Urinary bladder (tissue), 4 donors: ENCODE measurements around the gene MYH10. TPM values are rescaled to one million over a fixed set of nuclear protein-coding genes. Genes with fewer than 3 reads are reported as not detected.

ENCODE experiments used
- DNase-seq: peaks from one replicate; pipeline ENCODE4 v3.0.0-alpha.2; 2015; ENCODE audit errors: extremely low spot score
- H3K27ac ChIP-seq: one replicate; pipeline ENCODE4 v1.5.1; 2013; ENCODE audit warnings: low read depth, mild to moderate bottlenecking, moderate library complexity
- H3K36me3 ChIP-seq: one replicate; pipeline ENCODE4 v1.6.1; 2013; ENCODE audit warnings: mild to moderate bottlenecking, moderate library complexity; ENCODE audit not compliant: insufficient read depth
- H3K4me1 ChIP-seq: one replicate; pipeline ENCODE4 v1.6.1; 2013; ENCODE audit warnings: mild to moderate bottlenecking, moderate library complexity; ENCODE audit not compliant: insufficient read depth
- H3K4me3 ChIP-seq: one replicate; pipeline ENCODE4 v1.5.1; 2013; ENCODE audit warnings: low read depth, low read length
- WGBS: extraction: QIAGEN DNeasy Blood & Tissue Kit; methylation state at CpG from one replicate; pipeline ENCODE4 v1.1.7; 2013; 5-methylcytosine and 5-hydroxymethylcytosine counted together
- polyA plus RNA-seq: library from polyadenylated mRNA; stranded (reverse); fragments of 200-250 nt; gene quantifications from one replicate; pipeline ENCODE4 v1.2.3, GENCODE V29; 2013
- total RNA-seq: library from RNA; depleted of rRNA; stranded (reverse); fragments of >200 nt; gene quantifications from one replicate; pipeline ENCODE4 v1.2.3, GENCODE V29; 2014
- donor health status: healthy with polysubstance abuse.
- donor health status: healthy.

MYH10 gene
- total and polyA plus RNA-seq, 2 donors = 21.5 to 152 TPM

DNA sequence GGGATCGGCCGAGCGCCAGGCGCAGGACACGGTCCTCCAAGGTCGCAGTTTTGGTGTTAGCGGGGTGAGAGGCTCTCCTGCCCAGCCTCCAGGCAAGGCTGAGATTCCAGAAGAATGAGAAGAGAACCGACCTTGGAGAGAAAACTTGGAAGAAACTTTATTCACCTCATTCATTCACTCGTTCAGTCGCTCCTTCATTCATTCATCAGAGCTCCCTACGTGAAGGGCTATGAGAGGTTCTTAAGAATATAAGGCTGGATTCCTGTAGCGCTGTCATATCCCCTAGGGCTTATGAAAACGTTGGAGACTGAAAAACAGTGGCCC is 991 bp upstream of the MYH10 start:
- H3K4me3 ChIP-seq = peak overlapping the region; percentile 72
- no peaks in the 10 kb centered on the region for H3K4me1 ChIP-seq
- no peak for DNase-seq
- 3% methylated on average over 13 of the region's 13 CpGs for WGBS
- H3K36me3 ChIP-seq = no peaks in the 10 kb centered on the region
- no peak overlapping the region for H3K27ac ChIP-seq

GRCh38 chr17:8630802-8631553 is 453 bp upstream of the MYH10 start:
- Histone ChIP-seq H3K4me1 (no peaks in the 10 kb centered on the region), H3K36me3 (no peaks in the 10 kb centered on the region), H3K27ac (peak overlapping the region; percentile 4), H3K4me3 (peak overlapping the region; percentile 72)
- DNase-seq = peak; percentile 100
- WGBS = under 1% methylated on average over 85 of the region's 85 CpGs

- Histone ChIP-seq H3K27ac (peak overlapping the region; percentile 61), H3K4me3 (peak overlapping the region; percentile 72), H3K4me1 (no peaks in the 10 kb centered on the region), H3K36me3 (no peaks in the 10 kb centered on the region)
- under 1% methylated on average over 76 of the region's 76 CpGs for WGBS
- no peak for DNase-seq
Measured at GRCh38 chr17:8629371-8630226, 926 bp downstream of the MYH10 start.

- 21% methylated on average over 8 of the region's 8 CpGs for WGBS
- H3K4me1 ChIP-seq = no peaks in the 10 kb centered on the region
- no peak overlapping the region for H3K4me3 ChIP-seq
- H3K27ac ChIP-seq = no peak overlapping the region
- DNase-seq = no peak
- H3K36me3 ChIP-seq = peaks cover 1% of the 10 kb centered on the region
Measured at GRCh38 chr17:8628609-8629169, 1.8 kb downstream of the MYH10 start.

DNA sequence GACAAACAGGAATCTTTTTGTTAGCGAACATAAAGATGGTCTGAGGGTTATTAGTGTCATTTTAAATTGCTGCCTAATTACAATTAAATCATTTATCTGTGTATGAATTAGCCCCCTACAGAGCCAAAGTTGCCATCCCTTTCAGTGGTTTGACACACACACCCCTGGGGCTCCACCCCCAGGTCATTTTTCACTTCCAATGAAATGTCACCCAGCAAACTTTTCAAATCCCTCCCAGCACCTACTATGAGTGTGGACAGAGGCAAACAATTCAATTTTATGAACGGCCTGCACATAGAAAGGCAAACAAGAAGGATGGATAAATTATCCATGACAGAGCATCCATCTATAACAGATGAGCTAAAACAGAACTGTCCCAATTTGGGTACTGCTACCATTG is 2.4 kb downstream of the MYH10 start:
- Histone ChIP-seq H3K4me3 (no peak overlapping the region), H3K27ac (no peak overlapping the region)
- 63% methylated on average over 2 of the region's 2 CpGs for WGBS

DNA sequence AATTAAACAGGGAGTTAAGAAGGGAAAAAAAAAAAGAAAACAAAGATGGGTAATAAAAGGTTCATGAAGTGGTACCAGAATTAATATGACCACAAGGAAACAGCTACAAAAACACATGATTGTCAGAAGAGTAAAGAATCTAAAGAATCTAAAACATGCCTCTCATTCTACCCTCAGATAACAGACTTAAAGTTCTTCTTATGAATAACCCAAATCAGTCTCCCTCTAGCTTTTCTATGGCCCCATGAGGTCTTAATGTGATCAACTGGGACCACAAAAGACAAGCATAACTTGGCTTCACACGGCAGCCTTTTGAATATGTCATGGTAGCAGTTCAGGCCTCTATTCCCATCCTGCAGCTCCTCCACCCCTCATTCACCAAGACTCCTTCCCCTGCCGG is 6.9 kb downstream of the MYH10 start:
- no peaks in the 10 kb centered on the region for H3K4me1 ChIP-seq
- DNase-seq = no peak
- 75% methylated on average over 2 of the region's 2 CpGs for WGBS

More for the DNA sequence above, 2.4 kb downstream of the MYH10 start:
- DNase-seq = no peak
- Histone ChIP-seq H3K36me3 (peaks cover 1% of the 10 kb centered on the region), H3K4me1 (no peaks in the 10 kb centered on the region)

GRCh38 chr17:8622191-8622590 is 8.3 kb downstream of the MYH10 start:
- Histone ChIP-seq H3K27ac (no peak overlapping the region), H3K4me3 (no peak overlapping the region)
- 88% methylated on average over 4 of the region's 4 CpGs for WGBS

More for the DNA sequence above, 6.9 kb downstream of the MYH10 start:
- Histone ChIP-seq H3K4me3 (no peak overlapping the region), H3K27ac (no peak overlapping the region), H3K36me3 (peaks cover 1% of the 10 kb centered on the region)

DNA sequence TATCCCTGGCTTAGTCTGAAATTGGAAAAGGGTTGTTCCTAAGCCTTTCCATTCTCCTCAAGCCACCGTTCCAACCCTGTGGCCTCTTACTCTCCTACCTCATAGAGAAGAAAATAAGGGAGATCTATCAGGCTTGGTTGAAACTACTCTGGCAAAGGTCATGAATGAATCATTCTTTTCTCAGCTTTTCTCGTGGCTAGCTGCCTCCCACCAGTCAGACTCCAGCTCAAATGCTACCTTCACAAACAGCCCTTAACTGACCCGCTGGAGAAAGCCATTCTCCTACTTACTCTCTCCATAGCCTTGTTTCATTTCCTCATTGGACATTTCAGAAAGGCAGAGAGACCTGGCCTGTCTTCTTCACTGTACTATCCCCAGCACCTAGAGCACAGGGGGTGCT is 8.9 kb downstream of the MYH10 start:
- Histone ChIP-seq H3K27ac (no peak overlapping the region), H3K4me1 (no peaks in the 10 kb centered on the region), H3K4me3 (no peak overlapping the region), H3K36me3 (peaks cover 1% of the 10 kb centered on the region)
- 58% methylated on average over 3 of the region's 3 CpGs for WGBS
- no peak for DNase-seq

More at GRCh38 chr17:8622191-8622590, 8.3 kb downstream of the MYH10 start:
- Histone ChIP-seq H3K36me3 (peaks cover 1% of the 10 kb centered on the region), H3K4me1 (no peaks in the 10 kb centered on the region)
- no peak for DNase-seq

GRCh38 chr17:8619294-8619693 is 11.2 kb downstream of the MYH10 start:
- Histone ChIP-seq H3K4me3 (no peak overlapping the region), H3K27ac (no peak overlapping the region), H3K4me1 (no peaks in the 10 kb centered on the region), H3K36me3 (peaks cover under 1% of the 10 kb centered on the region)
- DNase-seq = no peak
- 85% methylated on average over 6 of the region's 6 CpGs for WGBS

DNA sequence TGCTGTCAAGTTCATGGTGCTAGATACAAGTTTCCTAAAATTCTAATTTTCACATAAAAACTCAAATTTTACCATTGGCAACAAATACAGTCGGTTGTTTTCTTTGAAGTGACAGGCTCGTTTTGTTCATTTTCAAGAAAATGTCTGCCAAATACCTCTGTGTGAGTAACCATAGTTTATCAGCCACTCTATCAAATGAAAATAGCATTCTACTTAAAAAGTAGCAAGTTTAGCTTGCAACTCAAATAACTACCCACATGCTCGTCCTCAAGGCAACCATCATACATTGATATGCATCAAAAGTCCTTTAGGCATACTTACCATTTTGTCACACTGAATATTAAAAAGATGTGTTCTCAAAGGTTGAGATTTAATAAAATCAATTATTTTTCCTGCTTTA is 11.7 kb downstream of the MYH10 start:
- DNase-seq = no peak
- 80% methylated on average over 3 of the region's 3 CpGs for WGBS
- Histone ChIP-seq H3K36me3 (no peaks in the 10 kb centered on the region), H3K4me3 (no peak overlapping the region), H3K4me1 (no peaks in the 10 kb centered on the region), H3K27ac (no peak overlapping the region)

- WGBS = 71% methylated on average over 2 of the region's 2 CpGs
- Histone ChIP-seq H3K4me1 (no peaks in the 10 kb centered on the region), H3K36me3 (no peaks in the 10 kb centered on the region), H3K4me3 (no peak overlapping the region), H3K27ac (no peak overlapping the region)
- no peak for DNase-seq
Measured at GRCh38 chr17:8614988-8615387, 15.5 kb downstream of the MYH10 start.

- 44% methylated on average over 8 of the region's 8 CpGs for WGBS
- no peaks in the 10 kb centered on the region for H3K4me1 ChIP-seq
Measured at GRCh38 chr17:8611619-8612298, 18.8 kb downstream of the MYH10 start.

DNA sequence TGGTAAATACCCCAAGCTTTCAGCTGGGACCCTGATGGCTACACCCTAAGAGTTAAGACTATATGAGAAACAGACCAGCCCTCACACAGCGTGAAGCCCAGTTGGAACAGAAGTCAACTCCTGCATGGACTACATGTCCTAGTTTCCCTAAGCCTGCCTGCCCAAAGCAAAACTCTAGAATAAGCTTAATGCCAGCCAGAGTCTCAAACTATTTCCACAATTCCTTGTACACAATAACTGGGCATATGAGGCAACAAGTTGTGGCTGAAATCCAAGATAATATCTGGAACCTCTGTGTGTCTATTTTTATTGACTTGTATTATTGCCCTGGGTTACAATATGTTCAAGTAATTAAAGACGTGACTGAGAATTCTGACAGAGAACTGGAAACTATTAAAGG is 19.4 kb downstream of the MYH10 start:
- 44% methylated on average over 2 of the region's 2 CpGs for WGBS
- no peaks in the 10 kb centered on the region for H3K4me1 ChIP-seq
- H3K4me3 ChIP-seq = no peak overlapping the region
- no peak overlapping the region for H3K27ac ChIP-seq
- H3K36me3 ChIP-seq = no peaks in the 10 kb centered on the region
- no peak for DNase-seq

More at GRCh38 chr17:8611619-8612298, 18.8 kb downstream of the MYH10 start:
- no peak overlapping the region for H3K27ac ChIP-seq
- peak overlapping the region; percentile 11 for H3K4me3 ChIP-seq
- no peaks in the 10 kb centered on the region for H3K36me3 ChIP-seq
- DNase-seq = no peak
